GM18867 (cell line): ENCODE data around the gene NR2C2.

Experiments
- ATAC-seq: cut with Tn5 transposase; IDR thresholded peaks from one replicate; pipeline ENCODE4 v1.9.1; 2021; ENCODE audit warnings: mild to moderate bottlenecking, moderate library complexity; ENCODE audit not compliant: unreplicated experiment

Gene NR2C2

DNA sequence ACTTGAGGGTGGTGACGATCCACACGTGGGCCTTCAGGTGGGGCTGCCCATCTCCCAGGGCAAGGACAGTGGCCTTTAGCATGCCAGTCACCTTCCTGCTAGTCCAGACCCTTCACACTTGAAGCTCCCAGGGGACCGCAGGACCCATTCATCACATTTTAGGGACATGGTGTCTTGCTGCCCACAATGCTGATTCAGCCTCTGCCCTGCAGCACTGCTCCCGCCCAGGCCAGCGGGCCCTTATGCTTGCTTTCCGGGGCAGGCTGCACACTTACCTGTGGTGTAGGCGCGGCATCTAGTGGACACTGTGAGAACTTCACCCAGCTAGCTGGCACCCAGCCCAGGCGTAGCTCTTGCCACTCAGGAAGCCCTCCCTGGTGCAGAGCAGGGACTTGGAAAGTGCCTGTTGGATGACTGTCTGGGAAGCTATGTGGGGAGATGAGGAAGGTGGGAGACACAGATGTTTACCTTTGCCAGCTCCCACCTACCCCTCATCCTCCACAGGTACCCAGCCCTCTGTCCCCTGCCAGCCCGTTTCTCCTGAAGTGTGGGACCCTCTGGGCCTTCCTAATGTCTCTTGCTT lies 26.3 kb upstream of the NR2C2 start:
- ATAC-seq: no peak

DNA sequence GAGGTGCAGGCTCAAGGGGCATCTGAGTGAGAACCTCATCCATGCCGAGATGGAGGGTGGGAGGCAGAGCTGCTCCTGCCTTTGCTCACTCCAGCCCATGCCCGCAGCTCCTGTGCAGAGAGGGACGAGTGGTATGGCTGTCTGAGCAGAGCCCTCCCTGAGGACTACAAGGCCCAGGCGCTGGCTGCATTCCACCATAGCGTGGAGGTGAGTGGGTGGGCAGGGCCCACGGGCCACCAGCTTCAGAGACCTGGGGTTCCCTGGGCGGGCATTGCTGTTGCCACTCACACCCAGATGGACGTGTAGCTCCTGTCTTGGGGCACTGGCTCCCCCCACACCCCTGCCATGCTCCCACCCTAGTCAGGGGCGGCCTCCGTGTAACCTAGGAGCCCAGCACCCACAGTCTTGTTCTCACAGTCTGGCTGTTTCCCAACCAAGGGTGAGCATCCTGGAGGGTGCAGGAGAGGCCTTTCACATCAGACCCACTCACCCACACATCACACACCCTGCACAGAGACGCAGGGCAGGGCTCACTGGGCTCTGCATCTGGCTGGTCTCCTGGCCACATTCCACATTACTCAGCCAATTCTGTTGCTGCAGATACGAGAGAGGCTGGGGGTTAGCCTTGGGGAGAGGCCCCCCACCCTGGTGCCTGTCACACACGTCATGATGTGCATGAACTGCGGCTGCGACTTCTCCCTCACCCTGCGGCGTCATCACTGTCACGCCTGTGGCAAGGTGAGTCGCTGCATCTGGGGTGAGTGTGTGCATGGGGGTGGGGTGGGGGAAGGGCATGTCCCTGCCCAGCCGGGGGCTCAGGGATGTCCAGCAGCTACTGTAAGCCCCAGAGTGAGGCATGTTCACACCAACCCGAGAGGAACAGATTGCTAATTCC lies 25.3 kb upstream of the NR2C2 start:
- no peak for ATAC-seq

DNA sequence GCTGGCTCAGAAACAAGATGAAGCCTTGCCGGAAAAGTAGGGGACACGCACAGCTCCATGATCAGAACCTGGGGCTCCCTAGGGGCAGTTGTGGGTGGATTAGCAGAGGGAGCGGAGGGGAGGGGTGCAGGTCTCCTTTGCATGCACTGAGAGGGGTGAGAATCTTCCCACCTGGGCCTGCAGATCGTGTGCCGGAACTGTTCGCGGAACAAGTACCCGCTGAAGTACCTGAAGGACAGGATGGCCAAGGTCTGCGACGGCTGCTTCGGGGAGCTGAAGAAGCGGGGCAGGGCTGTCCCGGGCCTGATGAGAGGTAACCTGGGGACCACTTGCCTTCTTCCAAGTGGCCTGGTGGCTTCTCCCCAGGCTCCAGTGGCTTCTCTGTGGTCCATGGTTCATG lies 24.5 kb upstream of the NR2C2 start:
- no peak for ATAC-seq

DNA sequence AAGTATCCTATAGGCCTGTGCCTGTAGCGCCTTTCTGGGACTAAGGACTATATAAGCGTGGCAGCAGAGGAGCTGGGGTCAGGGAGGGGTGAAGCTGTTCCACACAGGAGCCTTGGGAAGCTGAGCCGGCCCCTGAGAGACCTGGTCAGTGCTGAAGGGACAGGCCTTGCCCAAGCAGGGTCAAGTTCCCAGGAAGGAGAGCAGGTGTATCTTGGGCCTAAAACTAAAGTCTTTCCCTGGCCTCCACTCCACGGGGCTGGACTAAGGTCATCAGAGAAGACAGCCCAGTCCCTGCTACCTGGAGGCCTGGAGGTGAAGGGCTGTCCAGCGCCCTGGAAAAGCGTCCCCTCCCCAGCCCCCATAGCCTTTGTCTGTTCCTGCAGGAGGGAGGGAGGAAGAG lies 23.9 kb upstream of the NR2C2 start:
- ATAC-seq: no peak

DNA sequence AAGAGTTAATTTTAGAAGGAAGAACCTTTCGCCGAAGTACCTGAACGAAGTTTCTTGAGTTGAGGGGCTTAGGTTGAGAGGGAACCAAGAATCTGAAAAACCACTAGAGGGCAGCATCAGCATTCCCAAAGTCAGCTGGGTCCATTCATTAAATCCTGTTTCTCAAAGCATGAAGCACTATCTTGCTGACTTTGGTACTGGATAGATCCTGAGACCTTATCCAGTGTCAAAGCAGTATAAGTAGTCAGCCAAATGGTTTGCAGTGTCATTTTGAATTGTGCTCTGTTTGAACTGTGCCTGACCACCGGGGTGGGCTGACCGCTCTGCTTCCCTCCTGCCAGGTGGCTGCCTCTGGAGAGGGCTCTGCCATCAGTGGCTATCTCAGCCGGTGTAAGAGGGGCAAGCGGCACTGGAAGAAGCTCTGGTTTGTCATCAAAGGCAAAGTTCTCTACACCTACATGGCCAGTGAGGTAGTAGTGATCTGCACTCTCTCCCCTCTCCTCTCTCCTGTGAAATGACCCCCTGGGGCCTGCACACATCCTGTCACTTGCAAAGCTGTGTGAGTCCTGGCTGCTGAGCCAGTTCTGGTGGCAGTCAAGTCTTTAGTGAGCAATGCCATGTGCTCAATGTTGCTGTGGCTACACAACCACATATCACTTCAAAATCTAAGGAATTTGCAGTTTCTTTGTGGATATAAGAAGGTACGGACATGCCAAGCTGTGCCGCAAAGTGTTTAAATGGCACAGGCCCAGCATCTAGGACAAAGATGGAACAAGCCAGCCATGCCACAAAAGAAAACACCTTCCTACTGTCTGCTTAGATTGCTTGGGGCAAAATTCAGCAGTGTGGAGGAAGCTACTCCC lies 21.4 kb upstream of the NR2C2 start:
- ATAC-seq: no peak

DNA sequence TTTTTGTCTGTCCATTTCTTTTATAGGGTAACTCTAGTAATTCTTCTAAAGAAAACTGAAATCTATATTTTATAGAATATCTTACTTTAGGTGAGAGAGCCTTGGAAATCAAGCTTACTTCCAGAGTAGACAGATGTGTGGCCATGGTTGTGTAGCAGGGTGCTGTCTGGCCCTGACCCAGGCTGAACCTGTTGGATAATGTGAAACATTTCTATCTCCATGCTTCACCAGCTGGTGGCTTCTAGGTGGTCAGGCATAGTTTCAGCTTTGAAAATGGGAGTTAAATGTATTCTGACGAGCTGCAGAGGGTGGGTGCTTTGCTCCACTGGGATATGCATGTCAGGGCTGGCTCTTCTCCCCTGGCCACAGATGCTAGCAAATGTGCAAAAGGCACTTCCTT lies 20.8 kb upstream of the NR2C2 start:
- no peak for ATAC-seq

DNA sequence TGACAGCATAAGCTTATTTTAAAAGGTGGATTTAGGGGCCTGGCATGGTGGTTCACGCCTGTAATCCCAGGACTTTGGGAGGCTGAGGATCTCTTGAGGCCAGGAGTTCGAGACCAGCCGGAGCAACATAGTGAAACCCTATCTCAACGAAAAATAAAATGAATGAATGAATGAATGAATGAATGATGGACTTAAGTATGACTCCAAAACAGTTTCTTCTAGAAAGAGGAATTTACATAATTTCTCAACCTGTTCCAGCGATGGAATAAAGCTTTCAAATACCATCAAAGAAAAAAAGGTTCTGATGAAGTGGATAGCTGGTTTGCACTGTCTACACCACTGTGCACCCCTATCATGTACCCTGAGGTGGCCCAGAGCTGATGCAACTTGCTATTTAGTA lies 20.1 kb upstream of the NR2C2 start:
- no peak for ATAC-seq

DNA sequence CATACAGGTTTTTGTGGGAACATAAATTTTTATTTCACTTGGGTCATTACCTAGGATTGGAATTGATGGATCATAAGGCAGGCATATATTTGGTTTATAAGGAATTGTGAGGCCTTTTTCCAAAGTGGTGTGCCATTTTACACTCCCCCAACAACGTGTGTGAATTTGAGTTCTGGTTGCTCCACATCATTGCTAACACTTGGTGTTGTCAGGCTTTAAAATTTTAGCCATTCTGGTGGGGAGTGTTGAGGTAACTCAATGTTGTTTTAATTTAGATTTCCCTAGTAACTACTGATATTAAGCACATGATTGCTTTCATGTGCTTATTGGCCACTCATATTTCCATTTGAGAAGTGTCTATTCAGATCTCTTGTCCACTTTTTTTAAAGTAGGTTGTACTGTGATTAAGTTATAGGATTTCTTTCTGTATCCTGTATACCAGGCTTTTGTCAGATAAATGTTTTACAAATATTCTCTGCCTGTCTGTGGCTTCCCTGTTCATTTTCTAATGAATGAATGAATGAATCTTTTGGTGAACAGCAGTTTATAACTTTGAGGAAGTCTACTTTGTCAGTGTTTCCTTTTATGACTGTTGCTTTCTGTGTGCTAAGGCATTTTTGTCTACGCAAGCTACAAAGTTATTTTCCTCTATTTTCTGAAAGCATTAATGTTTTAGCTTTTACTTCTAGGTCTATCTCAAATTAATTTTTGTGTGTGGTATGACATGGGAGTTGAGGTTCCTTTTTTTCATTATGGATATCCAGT lies 17.9 kb upstream of the NR2C2 start:
- ATAC-seq: no peak

DNA sequence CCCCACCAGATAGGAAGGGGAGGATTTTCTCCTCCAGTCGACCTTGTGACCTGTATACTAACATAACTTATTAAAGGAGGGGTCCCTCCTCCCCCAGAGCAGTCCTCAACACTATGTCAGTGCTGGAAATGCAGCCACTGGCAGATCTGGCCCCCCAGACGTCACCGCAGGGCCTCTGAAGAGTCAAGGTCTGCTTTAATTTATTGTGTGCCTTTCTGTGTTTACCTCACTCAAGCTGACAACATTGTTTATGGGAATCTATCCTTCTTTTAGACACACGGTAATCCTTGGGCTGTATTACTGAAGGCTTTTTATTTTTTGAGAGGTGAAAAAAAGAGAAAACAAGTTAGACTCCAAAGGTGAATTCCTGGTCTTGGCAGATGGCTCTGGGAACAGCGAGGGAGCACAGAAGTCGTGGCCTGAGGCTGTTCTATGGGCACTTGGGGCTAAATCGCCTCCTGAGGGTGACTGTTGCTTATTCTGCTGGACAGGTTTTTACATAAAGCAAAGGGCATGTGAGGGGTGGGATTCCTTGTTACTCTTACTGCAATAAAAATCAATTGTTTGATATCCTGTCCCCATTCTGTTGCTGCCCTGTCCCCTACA lies 13.5 kb upstream of the NR2C2 start:
- ATAC-seq: no peak

DNA sequence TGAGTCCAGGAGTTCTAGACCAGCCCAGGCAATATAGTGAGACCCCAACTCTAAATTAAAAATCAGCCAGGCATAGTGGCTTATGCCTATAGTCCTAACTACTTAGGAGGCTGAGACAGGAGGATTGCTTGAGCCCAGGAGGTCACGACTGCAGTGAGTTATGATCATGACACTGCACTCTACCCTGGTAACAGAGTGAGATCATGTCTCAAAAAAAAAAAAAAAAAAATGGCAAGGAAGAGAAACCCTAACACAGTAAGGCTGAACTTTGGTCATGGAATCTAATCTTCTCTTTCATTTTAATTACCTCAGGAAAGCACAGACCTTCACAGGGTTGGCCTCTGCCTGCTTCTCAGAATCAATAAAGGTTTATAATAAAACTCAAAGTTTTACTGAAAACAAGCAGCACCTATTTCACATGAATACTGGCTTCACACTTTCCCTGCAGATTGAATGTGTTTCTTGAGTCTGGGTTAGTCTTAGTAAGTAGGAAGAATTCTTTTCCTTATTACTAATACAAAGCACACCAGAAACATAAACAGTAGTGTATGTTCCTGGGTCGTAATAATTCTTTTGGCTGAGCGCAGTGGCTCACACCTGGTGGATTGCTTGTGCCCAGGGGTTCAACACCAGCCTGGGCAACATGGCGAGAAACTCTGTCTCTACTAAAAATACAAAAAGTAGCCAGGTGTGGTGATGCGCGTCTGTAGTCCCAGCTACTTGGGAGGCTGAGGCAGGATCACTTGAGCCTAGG lies 11.6 kb upstream of the NR2C2 start:
- no peak for ATAC-seq

DNA sequence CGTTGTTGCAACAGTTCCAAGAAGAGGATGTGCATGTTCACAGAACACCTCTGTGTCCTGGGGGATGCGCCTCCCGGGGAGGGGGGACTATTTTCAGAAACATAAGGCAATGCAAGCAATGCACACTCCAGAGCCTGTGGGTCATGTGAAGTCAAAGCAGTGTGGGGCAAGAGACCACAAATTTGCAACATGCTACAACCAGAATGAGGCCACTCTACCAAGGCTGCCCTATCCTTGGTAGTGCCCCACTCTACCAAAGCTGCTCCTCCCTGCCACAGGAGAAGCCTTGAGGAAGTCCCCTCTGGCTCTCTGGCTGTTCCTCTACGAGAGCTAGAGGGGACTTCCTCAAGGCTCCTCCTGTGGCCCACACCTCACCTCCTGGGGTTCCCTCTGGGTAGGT lies 8.4 kb upstream of the NR2C2 start:
- ATAC-seq: no peak

DNA sequence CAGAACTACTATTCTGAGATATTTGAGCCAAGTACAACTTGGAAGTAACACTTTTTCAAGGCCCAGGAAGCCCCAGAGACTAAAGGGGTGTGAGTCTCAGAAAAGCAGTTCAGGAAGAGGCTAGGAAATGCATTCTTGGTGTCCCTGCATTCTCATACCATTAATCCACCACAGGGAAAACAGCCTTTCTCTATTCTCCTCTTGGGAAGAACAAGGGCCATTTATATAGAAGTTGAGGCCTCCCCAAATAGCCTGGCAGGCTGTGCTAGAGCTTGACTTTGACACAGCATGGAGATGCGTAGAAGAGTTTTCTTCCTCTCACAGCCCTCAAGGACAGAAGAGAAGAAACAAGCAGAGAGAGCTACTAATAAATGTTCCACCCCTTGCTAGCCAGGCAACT lies 5.5 kb upstream of the NR2C2 start:
- no peak for ATAC-seq

DNA sequence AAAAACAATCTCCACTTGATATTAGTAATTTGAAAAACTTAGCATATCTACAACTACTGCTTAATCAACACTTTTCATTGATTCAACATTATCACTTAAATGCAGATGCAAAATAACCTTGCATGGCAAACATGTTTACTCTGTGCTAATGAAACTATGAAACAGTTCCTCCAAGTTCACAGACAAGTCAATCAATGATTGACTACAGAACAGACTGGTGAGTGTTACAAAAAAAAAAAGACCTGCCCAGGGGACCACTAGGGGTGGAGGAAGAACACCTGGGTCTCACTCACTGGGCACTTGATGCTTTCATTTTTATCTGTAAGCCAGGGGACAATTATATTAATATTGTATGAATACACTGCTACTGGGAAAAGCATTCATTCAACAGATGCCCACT lies 4.3 kb upstream of the NR2C2 start:
- no peak for ATAC-seq

DNA sequence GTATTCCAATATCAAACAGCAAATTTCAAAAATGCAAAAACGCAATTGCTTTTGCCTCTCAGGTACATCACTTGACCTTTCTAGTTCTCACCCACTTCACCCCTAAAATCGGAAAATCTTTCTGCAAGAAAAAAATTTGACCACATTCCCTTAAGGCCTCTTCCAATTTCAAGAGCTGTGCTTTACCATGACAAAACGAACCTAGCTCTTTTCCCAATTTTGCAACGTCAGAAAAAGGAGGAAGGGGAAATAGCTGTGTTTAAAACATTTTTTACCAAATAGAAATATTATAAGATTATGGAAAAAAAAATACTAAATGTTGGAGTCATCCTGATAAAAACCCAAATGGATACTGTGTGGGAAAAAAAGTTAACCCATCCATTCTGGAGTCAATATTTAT lies 1.1 kb upstream of the NR2C2 start:
- no peak for ATAC-seq

DNA sequence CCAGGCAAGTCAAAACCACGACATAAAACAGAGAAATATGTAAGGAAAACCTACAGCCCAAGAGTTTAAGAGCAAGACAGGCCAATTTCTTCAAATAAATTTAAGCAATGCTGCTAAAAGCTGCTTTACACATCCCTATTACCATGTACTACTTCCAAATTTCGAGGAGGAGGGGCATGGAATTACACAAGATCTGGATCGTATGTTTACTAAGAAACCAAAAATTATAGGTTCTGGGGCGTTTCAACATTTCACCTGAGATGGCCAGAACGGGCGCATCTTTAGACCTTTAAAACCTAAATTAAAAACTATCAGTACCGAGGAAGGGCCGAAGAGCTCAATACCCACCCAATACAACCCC lies 664 bp upstream of the NR2C2 start:
- no peak for ATAC-seq

DNA sequence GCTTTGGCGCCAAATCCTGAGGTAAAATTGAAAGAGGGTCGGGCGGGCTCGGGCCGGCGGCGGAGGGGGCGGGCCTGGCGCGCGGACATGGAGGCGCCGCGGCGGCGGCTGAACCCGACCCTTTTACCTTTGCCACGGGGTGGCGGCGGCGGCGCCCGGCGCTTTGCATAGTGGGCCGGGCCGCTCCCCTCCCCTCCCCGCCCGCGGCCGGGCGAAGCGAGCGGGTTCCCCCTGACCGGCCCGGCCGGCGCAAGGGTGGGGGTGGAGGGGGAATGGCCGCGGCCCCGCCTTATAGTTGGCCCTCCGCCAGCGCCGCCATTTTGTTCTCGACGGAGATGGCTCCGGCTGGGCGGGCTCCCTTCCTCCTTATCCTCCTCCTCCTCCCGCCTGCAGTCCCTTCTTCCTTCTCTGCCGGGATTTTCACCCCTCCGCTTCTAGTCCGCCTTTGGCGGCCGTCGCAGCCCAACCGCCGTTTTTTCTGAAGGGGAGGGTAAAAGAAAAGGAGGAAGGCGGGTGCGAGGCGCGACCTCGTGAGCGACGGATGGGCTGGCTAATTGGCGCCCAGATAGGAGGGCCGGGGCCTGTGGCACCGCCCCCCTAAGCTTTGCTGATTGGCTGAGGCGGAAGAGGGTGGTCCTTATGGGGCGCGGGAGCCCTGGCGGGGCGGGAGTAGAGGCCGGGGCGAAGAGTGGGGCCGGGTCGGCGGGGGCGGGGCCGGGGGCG lies 664 bp downstream of the NR2C2 start:
- ATAC-seq: peak; percentile 85

DNA sequence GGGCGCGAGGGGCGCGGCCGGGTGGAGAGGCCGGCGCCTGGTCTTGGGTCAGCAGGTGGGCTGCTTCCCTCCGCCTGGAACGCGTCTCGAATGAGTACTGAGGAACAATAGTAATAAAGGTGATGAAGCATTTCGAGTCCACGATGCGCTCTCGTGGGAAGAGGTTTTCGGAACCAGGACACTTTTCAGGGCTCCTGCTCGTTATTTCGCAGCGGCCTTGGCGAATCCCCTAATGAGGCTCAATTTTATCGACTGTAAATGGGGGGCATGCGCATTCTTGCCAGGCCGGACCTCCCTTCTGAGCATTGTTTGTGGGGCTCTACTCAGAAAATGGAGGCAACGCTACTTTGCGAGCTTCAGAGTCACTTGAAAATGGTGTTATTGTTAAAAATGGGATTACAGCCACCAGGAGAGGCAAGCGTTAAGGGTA lies 1.2 kb downstream of the NR2C2 start:
- ATAC-seq: no peak

DNA sequence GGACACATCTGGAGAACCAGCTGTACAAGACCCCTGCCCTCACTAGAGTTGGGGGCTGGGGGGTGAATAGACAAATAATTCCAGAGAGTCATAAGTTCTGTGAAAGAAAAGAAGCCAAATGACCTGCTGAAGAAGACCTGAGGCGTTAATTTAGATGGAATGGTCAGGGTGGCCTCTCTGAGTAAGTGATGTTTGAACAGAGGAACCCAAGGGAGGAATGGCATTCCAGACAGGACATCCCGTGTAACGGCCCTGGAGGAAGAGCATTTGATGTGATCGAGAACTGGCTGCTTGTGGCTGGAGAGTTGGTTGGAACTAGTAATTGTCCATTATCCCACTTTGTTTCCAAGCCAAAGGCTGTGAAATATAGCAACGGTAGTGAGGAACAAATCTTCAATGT lies 1.7 kb downstream of the NR2C2 start:
- no peak for ATAC-seq

DNA sequence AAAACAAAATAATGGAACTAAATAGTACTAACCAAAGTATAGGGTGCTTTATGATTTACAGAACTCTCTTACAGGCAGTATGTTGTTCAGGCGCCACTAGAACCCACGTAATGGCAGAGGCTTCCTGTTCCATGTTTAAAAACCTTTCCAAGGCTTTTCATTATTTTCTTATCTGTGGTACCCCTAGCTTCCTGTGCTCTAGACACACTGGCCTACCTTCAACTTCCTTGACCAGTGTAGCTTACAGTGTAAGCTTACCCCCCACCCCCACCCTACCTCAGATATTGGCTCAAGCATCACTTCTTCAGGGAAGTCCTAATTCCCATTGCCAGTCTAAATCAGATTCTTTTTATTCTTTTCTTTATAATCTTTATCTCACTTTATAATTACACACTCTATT lies 2.9 kb downstream of the NR2C2 start:
- ATAC-seq: no peak
